Neural cell (in vitro differentiated cells): ENCODE measurements around the gene RASD1. TPM values are rescaled to one million over a fixed set of nuclear protein-coding genes. Genes with fewer than 3 reads are reported as not detected.

Source experiments
- H2AFZ ChIP-seq: fragments of 200-600, 300-800 bp; sonication (generic), shearing (Covaris generic); 2 replicates; pipeline ENCODE4 v1.6.0; 2014; ENCODE audit warnings: low read depth, mild to moderate bottlenecking, antibody characterized with exemption, low read length, moderate library complexity
- H3F3A ChIP-seq: fragments of 200-600 bp; shearing (Covaris generic); 2 replicates; pipeline ENCODE4 v1.6.1; 2016; ENCODE audit warnings: mild to moderate bottlenecking, moderate library complexity, mixed read lengths, antibody characterized with exemption, low read length; ENCODE audit not compliant: insufficient read depth, poor library complexity, severe bottlenecking
- H3K27ac ChIP-seq: fragments of 200-600, 300-800 bp; sonication (generic), shearing (Covaris generic); 2 replicates; pipeline ENCODE4 v1.5.1; 2014; ENCODE audit warnings: mild to moderate bottlenecking, low read length, moderate library complexity
- H3K27me3 ChIP-seq: fragments of 300-800, 200-600 bp; sonication (generic), shearing (Covaris generic); 2 replicates; pipeline ENCODE4 v1.6.0; 2014; ENCODE audit warnings: mild to moderate bottlenecking, low read depth, low read length, moderate library complexity; ENCODE audit not compliant: insufficient read depth
- H3K36me3 ChIP-seq: fragments of 300-800, 200-600 bp; sonication (generic), shearing (Covaris generic); 2 replicates; pipeline ENCODE4 v1.5.1; 2014; ENCODE audit warnings: mild to moderate bottlenecking, antibody characterized with exemption, low read length, moderate library complexity; ENCODE audit not compliant: insufficient read depth
- H3K4me2 ChIP-seq: fragments of 300-800, 200-600 bp; sonication (generic), shearing (Covaris generic); 2 replicates; pipeline ENCODE4 v1.6.0; 2014; ENCODE audit warnings: mild to moderate bottlenecking, low read length
- H3K4me3 ChIP-seq: fragments of 300-800, 200-600 bp; sonication (generic), shearing (Covaris generic); 2 replicates; pipeline ENCODE4 v1.5.1; 2014; ENCODE audit warnings: mild to moderate bottlenecking, low read length, moderate library complexity
- H3K79me2 ChIP-seq: fragments of 200-600 bp; shearing (Covaris generic); replicated peaks from 2 replicates; pipeline ENCODE4 v1.6.0; 2014; ENCODE audit warnings: mild to moderate bottlenecking, low read length, moderate library complexity; ENCODE audit not compliant: insufficient read depth
- H3K9ac ChIP-seq: fragments of 300-800, 200-600 bp; sonication (generic), shearing (Covaris generic); 2 replicates; pipeline ENCODE4 v1.6.1; 2016; ENCODE audit warnings: mild to moderate bottlenecking, low read length, mixed read lengths
- H3K9me2 ChIP-seq: fragments of 200-600 bp; shearing (Covaris generic); 2 replicates; pipeline ENCODE4 v1.6.1; 2016; ENCODE audit warnings: mild to moderate bottlenecking, low read length, mixed read lengths; ENCODE audit not compliant: insufficient read depth
- H3K9me3 ChIP-seq: fragments of 200-600, 300-800 bp; sonication (generic), shearing (Covaris generic); 2 replicates; pipeline ENCODE4 v1.6.1; 2016; ENCODE audit warnings: mild to moderate bottlenecking, mixed run types, low read length, moderate library complexity, mixed read lengths
- H4K20me1 ChIP-seq: fragments of 200-600 bp; shearing (Covaris generic); 2 replicates; pipeline ENCODE4 v1.6.1; 2016; ENCODE audit warnings: mild to moderate bottlenecking, mixed run types; ENCODE audit not compliant: insufficient read depth
- CTCF ChIP-seq: fragments of 450-650 bp; IDR thresholded peaks from 2 replicates; pipeline ENCODE4 v1.5.1; 2014; ENCODE audit warnings: antibody characterized with exemption, mild to moderate bottlenecking, moderate library complexity; ENCODE audit not compliant: poor library complexity, severe bottlenecking
- EP300 ChIP-seq: fragments of 450-650 bp; conservative IDR thresholded peaks from 2 replicates; pipeline ENCODE4 v1.6.1; 2014; ENCODE audit warnings: antibody characterized with exemption, mild to moderate bottlenecking, moderate library complexity; ENCODE audit not compliant: poor library complexity, severe bottlenecking
- EZH2 ChIP-seq: fragments of 200-600, 300-800 bp; shearing (Covaris generic), sonication (generic); IDR thresholded peaks from 2 replicates; pipeline ENCODE4 v1.6.1; 2014; ENCODE audit warnings: antibody characterized with exemption, low read length, borderline replicate concordance, mild to moderate bottlenecking; ENCODE audit not compliant: insufficient read depth, poor library complexity, severe bottlenecking
- MXI1 ChIP-seq: fragments of 450-650 bp; conservative IDR thresholded peaks from 2 replicates; pipeline ENCODE4 v1.6.1; 2014; ENCODE audit warnings: antibody characterized with exemption, mild to moderate bottlenecking; ENCODE audit not compliant: poor library complexity, severe bottlenecking
- POLR2AphosphoS5 ChIP-seq: IDR thresholded peaks from 2 replicates; pipeline ENCODE4 v1.6.1; 2012
- RAD21 ChIP-seq: fragments of 450-650 bp; conservative IDR thresholded peaks from 2 replicates; pipeline ENCODE4 v1.6.1; 2014; ENCODE audit warnings: antibody characterized with exemption, mild to moderate bottlenecking, moderate library complexity
- REST ChIP-seq: IDR thresholded peaks from 2 replicates; pipeline ENCODE4 v1.6.1; 2012; ENCODE audit warnings: borderline replicate concordance
- SMC3 ChIP-seq: fragments of 450-650 bp; conservative IDR thresholded peaks from 2 replicates; pipeline ENCODE4 v1.6.1; 2014; ENCODE audit warnings: antibody characterized with exemption, mild to moderate bottlenecking, moderate library complexity; ENCODE audit not compliant: poor library complexity
- TAF1 ChIP-seq: IDR thresholded peaks from 2 replicates; pipeline ENCODE4 v1.6.1; 2012; ENCODE audit warnings: low read depth
- polyA plus RNA-seq: library from polyadenylated mRNA; depleted of rRNA; stranded (reverse); fragments of >200 nt; gene quantifications from 2 replicates; pipeline ENCODE4 v1.2.3, GENCODE V29; 2014

The RASD1 gene
- polyA plus RNA-seq, 1 donor from 2014 or later, result 57.7 TPM

GRCh38 chr17:17468217-17469010, 27.8 kb downstream of the RASD1 start:
- Histone ChIP-seq H3K4me2 (no peak overlapping the region), H2AFZ (no peak overlapping the region), H3F3A (no peaks in the 10 kb centered on the region), H3K9me2 (no peaks in the 10 kb centered on the region), H3K9ac (no peak overlapping the region), H3K79me2 (no peaks in the 10 kb centered on the region), H4K20me1 (no peaks in the 10 kb centered on the region), H3K36me3 (no peaks in the 10 kb centered on the region), H3K27me3 (no peaks in the 10 kb centered on the region), H3K4me3 (no peak overlapping the region), H3K9me3 (no peaks in the 10 kb centered on the region), H3K27ac (no peak overlapping the region)
- TF ChIP-seq EP300 (no peak), EZH2 (no peak), REST (no peak), RAD21 (no peak), SMC3 (no peak), POLR2AphosphoS5 (no peak), TAF1 (no peak), MXI1 (no peak), CTCF (no peak)

- Histone ChIP-seq H4K20me1 (no peaks in the 10 kb centered on the region), H2AFZ (no peak overlapping the region), H3K9me3 (no peaks in the 10 kb centered on the region), H3K27me3 (no peaks in the 10 kb centered on the region), H3K27ac (no peak overlapping the region), H3K9me2 (no peaks in the 10 kb centered on the region), H3K4me3 (no peak overlapping the region), H3F3A (no peaks in the 10 kb centered on the region), H3K4me2 (no peak overlapping the region), H3K36me3 (no peaks in the 10 kb centered on the region), H3K79me2 (no peaks in the 10 kb centered on the region), H3K9ac (no peak overlapping the region)
- TF ChIP-seq SMC3 (no peak), CTCF (no peak), EP300 (no peak), REST (no peak), EZH2 (no peak), RAD21 (no peak), MXI1 (no peak), TAF1 (no peak), POLR2AphosphoS5 (no peak)
Measured at GRCh38 chr17:17467720-17468119, 28.5 kb downstream of the RASD1 start.
